Skeletal muscle tissue (tissue), 4 donors: Measurements from ENCODE around the gene BMF. TPM values are rescaled to one million over a fixed set of nuclear protein-coding genes. Genes with fewer than 3 reads are reported as not detected.

Experiments
- H3K27ac ChIP-seq: one replicate; pipeline ENCODE4 v1.7.0; 2013; ENCODE audit warnings: mild to moderate bottlenecking, low read depth, low read length, inconsistent platforms
- H3K27me3 ChIP-seq, 3 donors: one replicate each; pipeline ENCODE4 v1.7.0; 2013; ENCODE audit warnings: low read length in 3 of 3; ENCODE audit not compliant: control insufficient read depth in 3 of 3, insufficient read depth in 3 of 3
- H3K36me3 ChIP-seq, 3 donors: one replicate each; pipeline ENCODE4 v1.7.0; 2013; ENCODE audit warnings: low read length in 3 of 3; ENCODE audit not compliant: control insufficient read depth in 3 of 3, insufficient read depth in 3 of 3
- H3K4me1 ChIP-seq, 3 donors: one replicate each; pipeline ENCODE4 v1.7.0; 2013; ENCODE audit warnings: low read length in 3 of 3, mild to moderate bottlenecking in 3 of 3; ENCODE audit not compliant: control insufficient read depth in 3 of 3, insufficient read depth in 3 of 3
- H3K4me3 ChIP-seq, 3 donors: one replicate each; pipeline ENCODE4 v1.7.0; 2013; ENCODE audit warnings: low read length in 3 of 3
- H3K9ac ChIP-seq, 3 donors: one replicate each; pipeline ENCODE4 v1.7.0; 2013; ENCODE audit warnings: low read length in 3 of 3, mild to moderate bottlenecking in 3 of 3, moderate library complexity in 2 of 3, low read depth in 1 of 3
- H3K9me3 ChIP-seq, 3 donors: one replicate each; pipeline ENCODE4 v1.7.0; 2013; ENCODE audit warnings: low read length in 3 of 3; ENCODE audit not compliant: control insufficient read depth in 3 of 3
- total RNA-seq: library from RNA; depleted of rRNA; stranded (reverse); fragments of >200 nt; gene quantifications from one replicate; pipeline ENCODE4 v1.2.3, GENCODE V29; 2014
- donor health status: Osteomylitis.

BMF gene
- total RNA-seq, 1 donor from 2014 or later: 8.4 TPM

DNA sequence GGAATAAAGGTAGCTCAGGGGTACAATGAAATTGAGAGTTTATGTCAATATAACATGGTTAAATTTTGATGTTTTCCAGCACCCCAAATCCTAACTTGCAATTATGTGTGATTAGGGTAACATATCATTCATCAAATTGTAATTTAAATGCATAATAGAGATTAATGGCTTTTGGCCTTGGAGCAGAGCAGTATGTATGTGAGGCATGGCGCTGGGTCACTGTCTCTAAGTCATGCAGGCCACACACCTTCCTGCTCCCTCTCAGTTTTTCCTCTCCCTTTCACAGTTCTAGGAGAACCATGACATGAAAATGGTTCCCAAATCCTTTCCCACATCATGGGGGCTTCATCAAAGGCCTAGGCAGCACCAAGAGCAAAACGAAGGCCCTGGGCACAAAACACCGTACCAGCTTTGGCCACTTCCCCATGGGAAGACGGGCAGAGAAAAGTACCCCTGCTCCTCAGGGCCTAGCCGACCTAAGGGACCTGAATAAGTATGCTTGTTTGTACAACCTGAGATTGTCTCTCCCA, 65.8 kb downstream of the BMF start:
- no peak overlapping the region for H3K27ac ChIP-seq
- no peaks in the 10 kb centered on the region for H3K9me3 ChIP-seq
- H3K4me1 ChIP-seq: peaks cover 36 to 49% (median 37%) of the 10 kb centered on the region in 3 donors
- no peak overlapping the region for H3K9ac ChIP-seq
- H3K36me3 ChIP-seq: peaks cover 0 to 4% (median 0%) of the 10 kb centered on the region in 3 donors
- H3K4me3 ChIP-seq: no peak overlapping the region
- no peaks in the 10 kb centered on the region for H3K27me3 ChIP-seq

DNA sequence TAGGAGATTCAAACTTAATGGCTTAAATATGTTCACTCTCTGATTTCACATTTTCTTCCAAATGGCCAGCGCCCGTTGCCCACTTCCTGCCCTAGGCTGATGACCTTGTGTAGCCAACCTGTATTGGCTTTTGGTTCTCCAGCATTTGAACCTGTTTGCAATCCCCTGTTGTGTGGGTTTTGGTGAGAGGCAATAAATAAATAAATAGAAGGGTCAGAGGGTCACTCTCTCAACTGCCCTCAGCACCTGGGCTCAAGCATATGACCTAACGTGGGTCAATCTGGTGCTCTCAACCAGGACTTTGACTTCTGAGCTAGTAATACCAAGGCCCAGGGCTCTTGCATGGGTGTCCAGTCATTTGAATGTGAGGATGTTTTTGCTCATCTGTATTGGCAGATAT, 67.9 kb downstream of the BMF start:
- no peak overlapping the region for H3K9ac ChIP-seq
- H3K27me3 ChIP-seq: no peaks in the 10 kb centered on the region
- H3K27ac ChIP-seq: no peak overlapping the region
- peaks cover 27 to 36% (median 28%) of the 10 kb centered on the region in 3 donors for H3K4me1 ChIP-seq
- peaks cover 12 to 14% (median 13%) of the 10 kb centered on the region in 3 donors for H3K36me3 ChIP-seq
- H3K9me3 ChIP-seq: no peaks in the 10 kb centered on the region
- H3K4me3 ChIP-seq: no peak overlapping the region

DNA sequence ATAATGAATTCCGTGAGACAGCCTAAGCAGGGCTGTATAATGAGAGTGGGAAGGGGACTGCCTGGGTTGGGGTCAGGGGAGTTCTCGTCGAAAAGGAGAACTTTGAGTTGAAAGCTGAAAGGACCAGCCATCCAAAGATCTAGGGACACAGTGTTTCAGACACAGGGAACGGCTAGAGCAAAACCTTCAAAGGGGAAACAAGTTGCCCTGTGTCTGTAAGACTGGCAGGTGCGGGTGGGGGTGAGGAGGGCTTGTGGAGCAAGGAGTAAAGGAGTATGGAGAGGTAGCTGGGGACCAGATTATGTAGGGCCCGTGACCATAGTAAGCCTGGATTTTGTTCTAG, 68.4 kb downstream of the BMF start:
- H3K4me1 ChIP-seq: peaks cover 22 to 31% (median 23%) of the 10 kb centered on the region in 3 donors
- H3K27me3 ChIP-seq: no peaks in the 10 kb centered on the region
- peak overlapping the region in 2 of 3 donors; percentile 4 to 48 for H3K9ac ChIP-seq
- peaks cover 12 to 18% (median 17%) of the 10 kb centered on the region in 3 donors for H3K36me3 ChIP-seq
- H3K9me3 ChIP-seq: no peaks in the 10 kb centered on the region
- H3K4me3 ChIP-seq: peak overlapping the region in 1 of 3 donors; percentile 52
- no peak overlapping the region for H3K27ac ChIP-seq

DNA sequence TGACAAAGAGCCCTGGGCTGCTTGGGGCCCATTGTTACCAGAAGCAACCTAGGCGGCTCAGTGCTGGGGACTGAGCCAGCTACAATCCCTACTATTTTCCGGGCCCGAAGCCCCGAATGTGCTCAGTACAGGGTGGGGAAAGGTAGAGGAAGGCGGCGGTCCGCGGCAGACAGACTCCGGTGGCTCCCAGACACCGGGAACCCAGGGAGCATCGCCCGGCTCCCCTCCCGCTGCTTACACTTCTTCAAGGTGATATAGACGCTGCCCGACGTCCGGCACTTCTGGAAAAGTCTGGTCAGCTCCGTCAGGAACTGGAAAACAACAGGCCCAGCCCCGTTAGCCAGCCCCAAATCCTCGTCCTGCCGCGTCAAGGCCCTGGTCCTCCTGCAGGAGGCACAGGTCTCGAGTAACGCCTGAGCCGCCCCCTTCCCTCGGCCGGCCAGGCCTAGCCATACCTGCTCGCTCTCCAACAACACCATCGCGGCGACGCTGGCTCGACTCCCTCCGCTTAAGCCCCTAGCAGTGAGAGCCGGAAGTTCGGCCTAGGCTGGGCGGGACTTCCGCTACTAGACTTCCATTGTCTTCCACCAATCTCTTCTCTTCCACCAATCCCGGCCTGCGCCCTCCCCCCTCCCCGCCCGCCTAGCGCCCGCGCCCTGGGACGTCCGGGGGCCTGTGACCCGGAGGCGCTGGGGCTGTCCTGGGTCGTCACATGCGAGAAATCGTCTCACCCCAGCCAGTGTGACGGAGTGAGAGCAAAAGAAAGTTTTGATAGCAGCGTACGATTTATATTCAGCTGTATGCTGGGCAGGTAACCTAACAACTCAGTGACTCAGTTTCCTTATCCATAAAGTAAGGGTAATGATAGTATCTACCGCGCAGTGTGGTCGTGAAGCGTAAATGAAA, 69.8 kb downstream of the BMF start, which contains the start of gene SRP14:
TSS of gene SRP14 (minus strand) at position 544 of the 906 bp plus-strand sequence. CDS start at position 479, 65 bp downstream.
- Histone ChIP-seq H3K27me3 (no peaks in the 10 kb centered on the region), H3K4me3 (peak within 1 kb of the TSS; percentile 96), H3K36me3 (peaks cover 21 to 31% (median 28%) of the 10 kb centered on the region in 3 donors), H3K4me1 (peaks cover 15 to 24% (median 18%) of the 10 kb centered on the region in 3 donors), H3K27ac (peak within 1 kb of the TSS; percentile 95), H3K9ac (peak within 1 kb of the TSS; percentile 98 to 100 (median 99)), H3K9me3 (no peaks in the 10 kb centered on the region)

DNA sequence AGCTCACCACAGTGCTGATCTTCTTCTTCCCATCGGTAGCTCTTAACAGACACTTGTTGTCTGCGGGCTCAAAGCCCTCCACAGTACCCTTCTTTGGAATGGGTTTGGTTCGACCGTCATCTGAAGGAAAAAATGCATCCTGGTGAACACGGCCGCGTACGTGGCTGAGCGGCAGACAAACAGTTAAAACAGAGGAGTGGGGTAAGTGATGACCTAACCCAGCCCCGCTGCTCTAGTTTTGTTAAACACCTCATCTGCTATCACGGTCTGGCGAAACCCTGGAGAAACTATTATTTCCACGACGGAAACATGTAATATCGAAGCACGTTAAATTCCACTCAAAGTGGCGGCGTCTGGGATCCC, 70.4 kb downstream of the BMF start:
- H3K9ac ChIP-seq: peak overlapping the region; percentile 98 to 100 (median 99)
- no peaks in the 10 kb centered on the region for H3K9me3 ChIP-seq
- H3K4me3 ChIP-seq: peak overlapping the region; percentile 96
- no peaks in the 10 kb centered on the region for H3K27me3 ChIP-seq
- peaks cover 21 to 33% (median 32%) of the 10 kb centered on the region in 3 donors for H3K36me3 ChIP-seq
- H3K27ac ChIP-seq: peak overlapping the region; percentile 95
- peaks cover 15 to 24% (median 18%) of the 10 kb centered on the region in 3 donors for H3K4me1 ChIP-seq

Other genes starting within 250 kb of the BMF start
- gene GPR176, start 188.6 kb downstream of the BMF start, total RNA-seq: 6.3 TPM
- gene EIF2AK4, start 174.8 kb downstream of the BMF start, total RNA-seq: 29.2 TPM
- 72.5 TPM for gene SRP14, start 69.7 kb downstream of the BMF start, total RNA-seq
- gene BUB1B, start 52.2 kb upstream of the BMF start, total RNA-seq: 8.4 TPM
- gene PAK6, start 130.2 kb upstream of the BMF start, total RNA-seq: 1.0 TPM
- not detected for gene ANKRD63, start 174.2 kb upstream of the BMF start, total RNA-seq
- 3.7 TPM for gene PLCB2, start 199.1 kb upstream of the BMF start, total RNA-seq
- gene INAFM2, start 214.8 kb upstream of the BMF start, total RNA-seq: 11.5 TPM
- 2.1 TPM for gene CCDC9B, start 232.1 kb upstream of the BMF start, total RNA-seq
- not detected for gene PHGR1, start 242.2 kb upstream of the BMF start, total RNA-seq
- gene DISP2, start 249.3 kb upstream of the BMF start, total RNA-seq: under 0.01 TPM